H9 (cell line): ENCODE data around the gene RAB6B. TPM values are rescaled to one million over a fixed set of nuclear protein-coding genes. Genes with fewer than 3 reads are reported as not detected.

Experiments
- DNase-seq: peaks from one replicate; pipeline ENCODE4 v3.0.0-alpha.2; 2017
- H2AFZ ChIP-seq: one replicate; pipeline ENCODE4 v1.6.1; 2013; ENCODE audit warnings: mild to moderate bottlenecking, low read length, control low read depth, moderate library complexity
- H2AK5ac ChIP-seq: 2 replicates; pipeline ENCODE4 v1.6.1; 2013; ENCODE audit warnings: low read length, control low read depth, mixed read lengths; ENCODE audit not compliant: insufficient read length
- H2BK120ac ChIP-seq: one replicate; pipeline ENCODE4 v1.6.1; 2013; ENCODE audit warnings: low read depth, mild to moderate bottlenecking, low read length, control low read depth, inconsistent platforms; ENCODE audit not compliant: poor library complexity, severe bottlenecking
- H2BK12ac ChIP-seq: 2 replicates; pipeline ENCODE4 v1.6.1; 2013; ENCODE audit warnings: low read length, control low read depth, mixed read lengths, low read depth; ENCODE audit not compliant: insufficient read length
- H2BK15ac ChIP-seq: 2 replicates; pipeline ENCODE4 v1.6.1; 2013; ENCODE audit warnings: low read depth, low read length, control low read depth
- H2BK20ac ChIP-seq: one replicate; pipeline ENCODE4 v1.6.1; 2013; ENCODE audit warnings: low read depth, mild to moderate bottlenecking, low read length, control low read depth, inconsistent platforms; ENCODE audit not compliant: poor library complexity, severe bottlenecking
- H2BK5ac ChIP-seq: 2 replicates; pipeline ENCODE4 v1.6.1; 2013; ENCODE audit warnings: low read length, control low read depth, mixed read lengths; ENCODE audit not compliant: insufficient read length
- H3K14ac ChIP-seq: 2 replicates; pipeline ENCODE4 v1.6.1; 2013; ENCODE audit warnings: low read length, control low read depth; ENCODE audit not compliant: insufficient read depth
- H3K18ac ChIP-seq: 2 replicates; pipeline ENCODE4 v1.6.1; 2013; ENCODE audit warnings: low read depth, mild to moderate bottlenecking, mixed read lengths, low read length, control low read depth; ENCODE audit not compliant: insufficient read length
- H3K23ac ChIP-seq: 2 replicates; pipeline ENCODE4 v1.6.1; 2013; ENCODE audit warnings: low read length, control low read depth, mixed read lengths, low read depth; ENCODE audit not compliant: insufficient read length
- H3K23me2 ChIP-seq: 2 replicates; pipeline ENCODE4 v1.6.1; 2013; ENCODE audit warnings: low read depth, mild to moderate bottlenecking, mixed read lengths, low read length, control low read depth; ENCODE audit not compliant: insufficient read length, poor library complexity, severe bottlenecking
- H3K27ac ChIP-seq: 2 replicates; pipeline ENCODE4 v1.5.1; 2013; ENCODE audit warnings: low read length, control low read depth, mixed read lengths, low read depth; ENCODE audit not compliant: insufficient read length
- H3K27me3 ChIP-seq: 2 replicates; pipeline ENCODE4 v1.6.1; 2013; ENCODE audit warnings: low read length, control low read depth, inconsistent platforms; ENCODE audit not compliant: insufficient read depth
- H3K4ac ChIP-seq: 2 replicates; pipeline ENCODE4 v1.6.1; 2013; ENCODE audit warnings: low read depth, mild to moderate bottlenecking, control low read depth, inconsistent platforms, low read length, moderate library complexity
- H3K4me1 ChIP-seq: 2 replicates; pipeline ENCODE4 v1.6.1; 2013; ENCODE audit warnings: low read length, control low read depth, inconsistent platforms; ENCODE audit not compliant: insufficient read depth
- H3K4me2 ChIP-seq: 2 replicates; pipeline ENCODE4 v1.6.1; 2013; ENCODE audit warnings: low read length, control low read depth, mixed read lengths; ENCODE audit not compliant: insufficient read length, insufficient read depth
- H3K56ac ChIP-seq: 2 replicates; pipeline ENCODE4 v1.6.1; 2013; ENCODE audit warnings: low read depth, mild to moderate bottlenecking, mixed read lengths, low read length, control low read depth; ENCODE audit not compliant: insufficient read length
- H3K79me1 ChIP-seq: 2 replicates; pipeline ENCODE4 v1.6.1; 2013; ENCODE audit warnings: low read depth, mild to moderate bottlenecking, moderate library complexity, low read length, control low read depth, inconsistent platforms; ENCODE audit not compliant: insufficient read depth, poor library complexity, severe bottlenecking
- H3K79me2 ChIP-seq: 2 replicates; pipeline ENCODE4 v1.6.1; 2013; ENCODE audit warnings: low read length, control low read depth, inconsistent platforms; ENCODE audit not compliant: insufficient read depth
- H3K9ac ChIP-seq: 2 replicates; pipeline ENCODE4 v1.6.1; 2013; ENCODE audit warnings: low read length, control low read depth, mixed read lengths; ENCODE audit not compliant: insufficient read length; ENCODE audit errors: extremely low read depth
- H3K9me3 ChIP-seq: one replicate; pipeline ENCODE4 v1.6.1; 2013; ENCODE audit warnings: low read depth, low read length, inconsistent platforms; ENCODE audit not compliant: control insufficient read depth
- H3T11ph ChIP-seq: one replicate; pipeline ENCODE4 v1.6.1; 2013; ENCODE audit warnings: mild to moderate bottlenecking, low read length, control low read depth, inconsistent platforms
- H4K20me1 ChIP-seq: one replicate; pipeline ENCODE4 v1.6.1; 2013; ENCODE audit not compliant: control insufficient read depth, insufficient read length, insufficient read depth
- H4K5ac ChIP-seq: 2 replicates; pipeline ENCODE4 v1.6.1; 2013; ENCODE audit warnings: low read depth, mild to moderate bottlenecking, mixed read lengths, low read length, control low read depth; ENCODE audit not compliant: insufficient read length
- H4K8ac ChIP-seq: replicated peaks from 2 replicates; pipeline ENCODE4 v1.6.1; 2013; ENCODE audit warnings: low read length, control low read depth, mixed read lengths, low read depth; ENCODE audit not compliant: insufficient read length
- H4K91ac ChIP-seq: 2 replicates; pipeline ENCODE4 v1.6.1; 2013; ENCODE audit warnings: low read depth, mild to moderate bottlenecking, moderate library complexity, mixed read lengths, low read length, control low read depth; ENCODE audit not compliant: insufficient read length
- H3K27ac Mint-ChIP-seq, 3 experiments: 2 replicates in 2 of 3; 3 replicates in 1 of 3; pipeline ENCODE4 v1.8.0; 2020 to 2021; ENCODE audit warnings: mixed read lengths in 3 of 3, mild to moderate bottlenecking in 1 of 3, moderate library complexity in 1 of 3
- H3K27me3 Mint-ChIP-seq: 2 replicates; pipeline ENCODE4 v1.8.0; 2021; ENCODE audit warnings: low read depth, mild to moderate bottlenecking, moderate library complexity, mixed read lengths
- H3K36me3 Mint-ChIP-seq, 3 experiments: 2 replicates in 2 of 3; 3 replicates in 1 of 3; pipeline ENCODE4 v1.8.0; 2020 to 2021; ENCODE audit warnings: low read depth in 3 of 3, mixed read lengths in 3 of 3; ENCODE audit not compliant: insufficient read depth in 1 of 3
- H3K4me1 Mint-ChIP-seq, 2 experiments: 2 replicates each; pipeline ENCODE4 v1.8.0; 2020; ENCODE audit warnings: mixed read lengths in 2 of 2
- H3K4me3 Mint-ChIP-seq, 2 experiments: 2 replicates in 1 of 2; 3 replicates in 1 of 2; pipeline ENCODE4 v1.8.0; 2020 to 2021; ENCODE audit warnings: mild to moderate bottlenecking in 2 of 2, mixed read lengths in 2 of 2, moderate library complexity in 1 of 2
- H3K9me3 Mint-ChIP-seq, 2 experiments: 2 replicates in 1 of 2; 3 replicates in 1 of 2; pipeline ENCODE4 v1.8.0; 2020; ENCODE audit warnings: mild to moderate bottlenecking in 2 of 2, mixed read lengths in 2 of 2, moderate library complexity in 1 of 2
- CTCF ChIP-seq: fragments of 200-600 bp; sonication (generic); conservative IDR thresholded peaks from 3 replicates; pipeline ENCODE4 v1.8.0; 2021; ENCODE audit warnings: antibody characterized with exemption, mild to moderate bottlenecking
- WGBS: extraction: QIAGEN DNeasy Blood & Tissue Kit; methylation state at CpG from one replicate; pipeline ENCODE4 v1.1.7; 2013; ENCODE audit warnings: missing lambda C conversion rate, low lambda C conversion rate, mixed read lengths; ENCODE audit not compliant: insufficient read length; ENCODE audit errors: extremely low coverage; 5-methylcytosine and 5-hydroxymethylcytosine counted together
- total RNA-seq: library from RNA; stranded (reverse); gene quantifications from 2 replicates; pipeline ENCODE4 v1.2.1, GENCODE V29; 2021

RAB6B gene
- total RNA-seq, 1 experiment from 2014 or later: 12.3 TPM

- H2BK5ac ChIP-seq: no peak overlapping the region
- H3K36me3 Mint-ChIP-seq: 0 out of 7 replicates have a peak, but pooled peaks cover 0 to 1% (median 0%) of the 10 kb centered on the region in 3 experiments
- no peaks in the 10 kb centered on the region for H4K20me1 ChIP-seq
- H3K18ac ChIP-seq: no peak overlapping the region
- no peaks in the 10 kb centered on the region for H3K79me2 ChIP-seq
- no peak overlapping the region for H3K4me3 Mint-ChIP-seq
- H3K9ac ChIP-seq: no peak overlapping the region
- H3K23me2 ChIP-seq: no peaks in the 10 kb centered on the region
- no peaks in the 10 kb centered on the region for H3K27me3 ChIP-seq
- H4K8ac ChIP-seq: no peak overlapping the region
- H3K56ac ChIP-seq: no peak overlapping the region
- no peaks in the 10 kb centered on the region for H3K79me1 ChIP-seq
- no peak overlapping the region for H3K23ac ChIP-seq
- no peak overlapping the region for H3K14ac ChIP-seq
- no peak overlapping the region for H4K91ac ChIP-seq
- no peak overlapping the region for H2BK20ac ChIP-seq
- DNase-seq: peak; percentile 3
- no peak overlapping the region for H3K4ac ChIP-seq
- H3K4me1 ChIP-seq: no peaks in the 10 kb centered on the region
- no peak overlapping the region for H2BK15ac ChIP-seq
- H3K4me2 ChIP-seq: no peak overlapping the region
- peak overlapping the region in 1 of 3 experiments; percentile 79; a peak in 1 of 7 replicates for H3K27ac Mint-ChIP-seq
- H3K9me3 ChIP-seq: no peaks in the 10 kb centered on the region
- H4K5ac ChIP-seq: no peak overlapping the region
- no peak overlapping the region for H2BK12ac ChIP-seq
- no peaks in the 10 kb centered on the region for H3K4me1 Mint-ChIP-seq
- no peak overlapping the region for H2BK120ac ChIP-seq
- H3T11ph ChIP-seq: no peak overlapping the region
- TF ChIP-seq CTCF: no peak
- no peak overlapping the region for H3K27ac ChIP-seq
- no CpG with 5 or more reads among the region's 13 CpGs for WGBS
- H3K9me3 Mint-ChIP-seq: no peaks in the 10 kb centered on the region
- no peak overlapping the region for H2AK5ac ChIP-seq
- H2AFZ ChIP-seq: no peak overlapping the region
- H3K27me3 Mint-ChIP-seq: no peaks in the 10 kb centered on the region
Measured at GRCh38 chr3:133833880-133834620, 61.6 kb downstream of the RAB6B start.
